VCaP (cell line): ENCODE results near the gene FHOD3.

Experiments
- H3K27ac ChIP-seq: fragments of 450-650 bp; 2 replicates; pipeline ENCODE4 v1.5.1; 2017
- CTCF ChIP-seq: fragments of 450-650 bp; conservative IDR thresholded peaks from 2 replicates; pipeline ENCODE4 v1.5.1; 2017; ENCODE audit warnings: mild to moderate bottlenecking, moderate library complexity

Gene FHOD3

GRCh38 chr18:36529747-36530146 is 232.2 kb downstream of the FHOD3 start:
- no peak for TF ChIP-seq CTCF

GRCh38 chr18:36530676-36531405 is 233.3 kb downstream of the FHOD3 start:
- no peak for TF ChIP-seq CTCF
- no peak overlapping the region for H3K27ac ChIP-seq

More at GRCh38 chr18:36529747-36530146, 232.2 kb downstream of the FHOD3 start:
- no peak overlapping the region for H3K27ac ChIP-seq

GRCh38 chr18:36531636-36532035 is 234.1 kb downstream of the FHOD3 start:
- TF ChIP-seq CTCF = no peak
- no peak overlapping the region for H3K27ac ChIP-seq

- H3K27ac ChIP-seq = no peak overlapping the region
- no peak for TF ChIP-seq CTCF
Measured at GRCh38 chr18:36532394-36532793, 234.9 kb downstream of the FHOD3 start.

- no peak for TF ChIP-seq CTCF
- no peak overlapping the region for H3K27ac ChIP-seq
Measured at GRCh38 chr18:36532815-36533214, 235.3 kb downstream of the FHOD3 start.

GRCh38 chr18:36533446-36534153 is 236.1 kb downstream of the FHOD3 start:
- H3K27ac ChIP-seq = no peak overlapping the region
- TF ChIP-seq CTCF = no peak

- TF ChIP-seq CTCF = no peak
Measured at GRCh38 chr18:36534154-36534688, 236.7 kb downstream of the FHOD3 start.

More at GRCh38 chr18:36534154-36534688, 236.7 kb downstream of the FHOD3 start:
- H3K27ac ChIP-seq = no peak overlapping the region
